GM19395 (cell line): Measurements from ENCODE around the gene TSR1.

Experiments used
- ATAC-seq: cut with Tn5 transposase; IDR thresholded peaks from one replicate; pipeline ENCODE4 v1.9.1; 2021; ENCODE audit warnings: mild to moderate bottlenecking, moderate library complexity; ENCODE audit not compliant: unreplicated experiment

TSR1 gene

DNA sequence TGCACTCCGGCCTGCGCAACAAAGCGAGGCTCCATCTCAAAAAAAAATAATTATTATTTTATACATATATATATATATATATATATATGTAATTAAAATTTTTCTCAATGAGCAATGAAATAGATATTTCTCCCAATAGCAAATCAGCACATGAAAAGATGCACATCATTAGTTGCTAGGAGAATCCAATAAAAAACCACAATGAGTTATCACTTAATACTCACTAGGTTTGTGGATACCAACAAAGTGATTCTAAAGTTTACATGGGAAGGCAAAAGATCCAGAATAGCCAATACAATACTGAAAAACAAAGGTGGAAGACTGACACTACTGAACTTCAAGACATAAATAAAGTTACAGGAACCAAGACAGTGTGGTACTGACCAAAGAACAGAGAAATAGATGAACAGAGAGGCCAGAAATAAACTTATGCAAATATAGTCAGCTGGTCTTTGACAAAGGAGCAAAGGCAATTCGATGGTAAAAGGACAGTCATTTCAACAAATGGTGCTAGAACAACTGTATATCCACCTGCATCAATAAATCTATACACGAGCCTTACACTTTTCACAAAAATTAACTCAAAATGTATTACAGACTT lies 46.3 kb downstream of the TSR1 start:
- no peak for ATAC-seq

- no peak for ATAC-seq
These were observed 53.0 kb downstream of the TSR1 start for GRCh38 chr17:2283302-2283701.

DNA sequence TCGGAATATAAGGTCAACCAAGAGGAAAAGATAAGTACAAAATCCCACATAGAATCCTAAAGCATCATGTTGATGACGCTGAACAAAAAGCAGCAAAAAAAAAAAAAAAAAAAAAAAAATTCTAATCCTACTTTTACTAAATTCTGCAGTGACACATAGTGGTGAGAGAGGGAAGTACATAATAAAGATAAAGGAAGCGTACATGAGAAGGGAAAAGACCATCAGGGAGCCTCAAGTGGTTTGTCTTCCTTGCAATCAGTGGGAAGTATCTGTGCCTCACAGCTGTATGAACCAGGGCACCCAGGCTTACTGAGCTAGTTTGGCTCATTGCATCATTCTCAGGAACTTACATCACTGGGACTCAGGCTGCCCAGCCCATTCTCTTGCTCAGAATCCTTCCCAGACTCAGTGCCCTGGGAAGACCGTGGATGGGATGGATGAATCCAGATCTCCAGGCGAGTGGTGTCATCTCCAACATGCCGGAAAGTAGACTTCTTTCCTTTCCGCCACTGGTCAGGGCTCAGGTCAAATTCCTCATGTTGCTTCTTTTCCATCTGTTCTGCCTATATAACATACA lies 53.9 kb downstream of the TSR1 start:
- ATAC-seq = no peak

- no peak for ATAC-seq
These were observed 56.5 kb downstream of the TSR1 start for GRCh38 chr17:2279707-2280106.

DNA sequence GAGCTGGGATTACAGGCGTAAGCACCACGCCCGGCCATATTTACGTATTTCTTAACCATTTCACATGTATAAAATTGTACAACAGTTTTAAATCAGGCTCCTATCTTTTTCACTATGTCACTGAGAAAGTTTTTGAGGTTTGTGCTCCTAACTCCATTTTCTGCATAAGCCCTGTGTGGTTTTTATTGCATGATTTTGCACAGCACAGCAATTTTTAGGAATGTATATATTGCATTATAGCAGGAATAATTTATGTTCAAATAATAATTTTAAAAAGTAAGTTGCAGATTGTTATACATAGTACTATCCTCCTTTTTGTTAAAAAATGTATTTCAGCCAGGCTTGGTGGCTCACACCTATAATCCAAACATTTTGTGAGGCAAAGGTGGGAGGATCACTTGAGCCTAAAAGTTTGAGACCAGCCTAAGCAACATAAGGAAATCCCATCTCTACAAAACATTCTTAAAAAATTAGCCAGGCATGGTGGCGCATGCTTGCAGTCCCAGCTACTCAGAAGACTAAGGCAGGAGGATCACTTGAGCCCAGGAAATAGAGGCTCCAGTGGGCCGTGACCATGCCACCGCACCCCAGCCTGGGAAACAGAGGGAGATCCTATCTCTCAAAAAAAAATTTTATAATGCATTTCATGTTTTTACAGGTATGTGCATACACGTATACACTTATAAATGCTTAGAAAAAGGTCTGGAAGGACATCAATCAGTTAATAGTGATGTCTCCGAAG lies 58.7 kb downstream of the TSR1 start:
- ATAC-seq = no peak

- ATAC-seq = no peak
These were observed 60.5 kb downstream of the TSR1 start for GRCh38 chr17:2275722-2276121.

GRCh38 chr17:2274414-2274813 lies 61.8 kb downstream of the TSR1 start:
- ATAC-seq = no peak
